ENCODE results near the gene DYSF. TPM values are rescaled to one million over a fixed set of nuclear protein-coding genes. Genes with fewer than 3 reads are reported as not detected.

DYSF gene
- total RNA-seq, 4 donors from 2014 or later, result 1.7 to 5.0 (median 2.6) TPM

- no peak overlapping the region for H3K4me3 ChIP-seq
- no peaks in the 10 kb centered on the region for H3K27me3 ChIP-seq
- no peaks in the 10 kb centered on the region for H3K9me3 ChIP-seq
- 88% methylated on average over 5 of the region's 5 CpGs for WGBS
- no peaks in the 10 kb centered on the region for H3K4me1 ChIP-seq
- no peaks in the 10 kb centered on the region for H3K36me3 ChIP-seq
- TF ChIP-seq POLR2A (IDR thresholded peaks at IDR 0.05) (no peak), POLR2AphosphoS5 (IDR thresholded peaks at IDR 0.05) (no peak), EP300 (IDR thresholded peaks at IDR 0.05) (no peak), CTCF (IDR thresholded peaks at IDR 0.05) (no peak)
- no peak overlapping the region for H3K27ac ChIP-seq
- DNase-seq (ENCODE audit: low spot score in 2 of 2), result no peak
Observed at GRCh38 chr2:71637168-71637567, 183.8 kb downstream of the DYSF start.

GRCh38 chr2:71637736-71638135 lies 184.4 kb downstream of the DYSF start:
- Histone ChIP-seq H3K4me1 (no peaks in the 10 kb centered on the region), H3K36me3 (no peaks in the 10 kb centered on the region), H3K27me3 (no peaks in the 10 kb centered on the region), H3K27ac (no peak overlapping the region), H3K9me3 (no peaks in the 10 kb centered on the region), H3K4me3 (no peak overlapping the region)
- DNase-seq (ENCODE audit: low spot score in 2 of 2), result no peak
- TF ChIP-seq CTCF (IDR thresholded peaks at IDR 0.05), result no peak
- no peak for TF ChIP-seq POLR2AphosphoS5 (IDR thresholded peaks at IDR 0.05)
- no peak for TF ChIP-seq POLR2A (IDR thresholded peaks at IDR 0.05)
- TF ChIP-seq EP300 (IDR thresholded peaks at IDR 0.05), result no peak
- 93% methylated on average over 4 of the region's 4 CpGs for WGBS

GRCh38 chr2:71639735-71640134 lies 186.4 kb downstream of the DYSF start:
- no peak for DNase-seq (ENCODE audit: low spot score in 2 of 2)
- peaks cover 6% of the 10 kb centered on the region for H3K4me1 ChIP-seq
- no peaks in the 10 kb centered on the region for H3K36me3 ChIP-seq
- no peak overlapping the region for H3K4me3 ChIP-seq
- no peak overlapping the region for H3K27ac ChIP-seq
- TF ChIP-seq POLR2AphosphoS5 (IDR thresholded peaks at IDR 0.05) (no peak), POLR2A (IDR thresholded peaks at IDR 0.05) (no peak), EP300 (IDR thresholded peaks at IDR 0.05) (no peak), CTCF (IDR thresholded peaks at IDR 0.05) (no peak)
- 90% methylated on average over 4 of the region's 4 CpGs for WGBS
- H3K9me3 ChIP-seq, result no peaks in the 10 kb centered on the region
- no peaks in the 10 kb centered on the region for H3K27me3 ChIP-seq

GRCh38 chr2:71640489-71640888 lies 187.1 kb downstream of the DYSF start:
- DNase-seq (ENCODE audit: low spot score in 2 of 2), result no peak
- TF ChIP-seq CTCF (IDR thresholded peaks at IDR 0.05) (no peak), EP300 (IDR thresholded peaks at IDR 0.05) (no peak), POLR2A (IDR thresholded peaks at IDR 0.05) (no peak)
- H3K4me1 ChIP-seq, result peaks cover 13% of the 10 kb centered on the region
- no peaks in the 10 kb centered on the region for H3K36me3 ChIP-seq
- no peak overlapping the region for H3K4me3 ChIP-seq
- no peaks in the 10 kb centered on the region for H3K27me3 ChIP-seq
- H3K9me3 ChIP-seq, result no peaks in the 10 kb centered on the region
- H3K27ac ChIP-seq, result no peak overlapping the region
- WGBS, result 87% methylated on average over 5 of the region's 5 CpGs

GRCh38 chr2:71643674-71644357 lies 190.5 kb downstream of the DYSF start:
- Histone ChIP-seq H3K4me3 (no peak overlapping the region), H3K9me3 (no peaks in the 10 kb centered on the region), H3K4me1 (peaks cover 25% of the 10 kb centered on the region), H3K27ac (no peak overlapping the region), H3K27me3 (no peaks in the 10 kb centered on the region), H3K36me3 (no peaks in the 10 kb centered on the region)
- 70% methylated on average over 13 of the region's 13 CpGs for WGBS
- no peak for DNase-seq (ENCODE audit: low spot score in 2 of 2)
- no peak for TF ChIP-seq POLR2A (IDR thresholded peaks at IDR 0.05)
- no peak for TF ChIP-seq POLR2AphosphoS5 (IDR thresholded peaks at IDR 0.05)
- no peak for TF ChIP-seq EP300 (IDR thresholded peaks at IDR 0.05)
- TF ChIP-seq CTCF (IDR thresholded peaks at IDR 0.05), result no peak
